GM12873 (cell line): ENCODE data around the gene TSSK6.

Experiments
- TF ChIP-seq, protein P1 (sequence below): IDR thresholded peaks from 2 replicates; pipeline ENCODE4 v1.5.1; 2012; ENCODE audit warnings: low read depth, mild to moderate bottlenecking, moderate library complexity, low read length, control low read depth; ENCODE audit not compliant: insufficient read depth; ENCODE audit errors: missing control alignments

Gene TSSK6

DNA sequence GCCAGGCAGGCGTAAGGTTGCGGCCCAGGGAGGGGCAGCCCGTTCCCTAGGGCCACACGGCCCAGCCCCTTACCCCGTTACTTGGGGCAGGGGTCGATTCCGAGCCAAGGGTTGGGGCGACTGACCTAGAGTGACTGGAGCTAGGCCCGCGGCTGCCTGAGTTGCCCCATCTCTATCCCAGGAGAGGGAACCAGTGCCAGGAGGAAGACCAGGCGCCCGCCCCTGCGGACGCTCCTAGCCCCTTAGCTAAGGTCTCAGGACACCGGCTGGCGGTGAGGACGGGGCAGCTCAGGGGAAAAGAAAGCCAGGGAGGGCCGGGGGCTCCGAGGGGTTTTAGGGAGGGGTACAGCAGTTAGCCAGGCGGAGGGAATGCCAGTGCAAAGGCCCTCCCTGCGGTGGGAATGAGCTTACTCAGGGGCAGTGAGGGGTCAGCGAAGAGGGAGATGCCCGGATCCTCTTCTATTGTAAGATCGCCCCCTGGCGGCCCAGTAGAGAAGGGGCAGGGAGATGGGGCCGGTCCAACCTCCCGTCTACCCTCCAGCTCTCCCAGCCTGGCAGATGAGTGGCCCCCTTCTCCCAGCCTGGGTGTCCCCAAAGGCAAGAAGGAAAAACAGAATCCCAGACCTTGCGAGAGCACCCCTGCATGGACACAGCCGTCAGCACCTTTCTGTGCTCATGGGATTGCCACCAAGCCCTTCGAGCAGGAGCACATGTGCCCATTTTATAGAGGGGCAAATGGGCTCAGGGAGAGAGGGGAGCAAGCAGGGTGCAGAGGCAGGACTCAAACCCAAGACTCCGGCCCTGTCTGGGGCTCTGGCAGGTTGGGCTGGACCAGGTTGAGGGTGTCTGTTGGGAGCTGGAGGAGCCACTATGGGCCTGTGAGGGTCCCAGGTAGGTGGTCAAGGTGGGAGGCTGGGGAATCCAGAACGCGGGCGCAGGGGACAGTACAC lies 39.0 kb upstream of the TSSK6 start:
- TF ChIP-seq, protein P1, sequence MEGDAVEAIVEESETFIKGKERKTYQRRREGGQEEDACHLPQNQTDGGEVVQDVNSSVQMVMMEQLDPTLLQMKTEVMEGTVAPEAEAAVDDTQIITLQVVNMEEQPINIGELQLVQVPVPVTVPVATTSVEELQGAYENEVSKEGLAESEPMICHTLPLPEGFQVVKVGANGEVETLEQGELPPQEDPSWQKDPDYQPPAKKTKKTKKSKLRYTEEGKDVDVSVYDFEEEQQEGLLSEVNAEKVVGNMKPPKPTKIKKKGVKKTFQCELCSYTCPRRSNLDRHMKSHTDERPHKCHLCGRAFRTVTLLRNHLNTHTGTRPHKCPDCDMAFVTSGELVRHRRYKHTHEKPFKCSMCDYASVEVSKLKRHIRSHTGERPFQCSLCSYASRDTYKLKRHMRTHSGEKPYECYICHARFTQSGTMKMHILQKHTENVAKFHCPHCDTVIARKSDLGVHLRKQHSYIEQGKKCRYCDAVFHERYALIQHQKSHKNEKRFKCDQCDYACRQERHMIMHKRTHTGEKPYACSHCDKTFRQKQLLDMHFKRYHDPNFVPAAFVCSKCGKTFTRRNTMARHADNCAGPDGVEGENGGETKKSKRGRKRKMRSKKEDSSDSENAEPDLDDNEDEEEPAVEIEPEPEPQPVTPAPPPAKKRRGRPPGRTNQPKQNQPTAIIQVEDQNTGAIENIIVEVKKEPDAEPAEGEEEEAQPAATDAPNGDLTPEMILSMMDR = peak; percentile 88

- TF ChIP-seq, protein P1 = no peak
Observed at GRCh38 chr19:19553670-19554069, 38.3 kb upstream of the TSSK6 start.

DNA sequence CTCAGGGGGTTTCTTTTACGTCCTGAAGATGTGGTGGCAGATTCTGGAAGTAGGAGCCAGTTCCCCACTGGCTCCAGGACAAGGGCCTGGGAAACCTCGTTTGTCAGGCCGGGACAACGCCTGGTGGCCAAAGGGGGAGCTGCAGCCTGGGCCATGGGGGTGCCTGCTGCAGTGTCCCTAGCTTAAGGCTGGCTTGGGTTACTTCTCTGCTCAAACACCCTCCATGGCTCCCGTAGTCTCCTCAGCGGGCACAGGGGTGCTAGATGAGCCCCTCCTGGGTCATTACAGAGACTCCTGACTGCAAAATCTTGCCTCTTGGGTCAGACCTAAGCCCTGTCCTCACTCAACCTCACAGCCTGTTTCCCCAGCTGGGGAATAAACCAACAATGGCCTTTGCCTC lies 37.5 kb upstream of the TSSK6 start:
- TF ChIP-seq, protein P1 = peak; percentile 76

GRCh38 chr19:19551853-19552192 lies 36.5 kb upstream of the TSSK6 start:
- TF ChIP-seq, protein P1 = no peak

GRCh38 chr19:19550972-19551852 lies 35.9 kb upstream of the TSSK6 start:
- TF ChIP-seq, protein P1 = no peak

DNA sequence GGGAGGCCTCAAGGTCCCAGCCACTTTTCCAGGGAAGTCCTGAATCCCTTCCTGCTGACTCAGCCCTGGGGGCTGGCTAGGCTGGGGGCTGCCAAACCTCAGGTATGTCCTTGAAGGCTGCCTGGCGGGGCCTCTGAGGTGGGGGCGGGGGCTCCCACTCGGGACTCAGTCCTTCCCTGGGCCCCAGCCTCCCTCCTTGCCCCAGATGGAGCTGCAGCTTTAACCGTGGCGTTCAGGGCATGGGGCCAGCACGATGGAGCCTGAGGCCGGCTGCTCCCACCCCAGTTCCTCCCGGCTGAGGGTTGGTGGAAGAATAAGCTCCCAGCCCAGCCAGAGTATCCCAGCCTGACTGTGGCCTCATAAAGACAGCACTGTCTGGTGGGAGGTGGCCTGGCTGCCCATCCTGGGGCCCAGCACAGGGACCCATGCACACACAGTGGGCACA lies 35.2 kb upstream of the TSSK6 start:
- TF ChIP-seq, protein P1 = no peak
